Uterus (tissue), 4 donors: ENCODE measurements around the gene PCED1B. TPM values are rescaled to one million over a fixed set of nuclear protein-coding genes. Genes with fewer than 3 reads are reported as not detected.

Source experiments
- DNase-seq, 2 donors: peaks; one replicate each; pipeline ENCODE4 v3.0.0-alpha.2; 2019 to 2020
- H3K27ac ChIP-seq, 2 donors: fragments of 200-600 bp; sonication (generic); 1 replicate in 1 of 2; 2 replicates in 1 of 2; pipeline ENCODE4 v1.5.1; 2016 to 2018
- H3K27me3 ChIP-seq, 2 donors: fragments of 200-600 bp; sonication (generic); one replicate each; pipeline ENCODE4 v1.5.1; 2018 to 2019; ENCODE audit warnings: control low read depth in 1 of 2
- H3K36me3 ChIP-seq, 2 donors: fragments of 200-600 bp; sonication (generic); one replicate each; pipeline ENCODE4 v1.5.1; 2019; ENCODE audit warnings: control low read depth in 1 of 2
- H3K4me1 ChIP-seq, 2 donors: fragments of 200-600 bp; sonication (generic); one replicate each; pipeline ENCODE4 v1.5.1; 2018 to 2019; ENCODE audit warnings: control low read depth in 1 of 2
- H3K4me3 ChIP-seq, 2 donors: fragments of 200-600 bp; sonication (generic); 1 replicate in 1 of 2; 2 replicates in 1 of 2; pipeline ENCODE4 v1.5.1; 2018 to 2019; ENCODE audit warnings: mild to moderate bottlenecking in 1 of 2
- H3K9me3 ChIP-seq, 2 donors: fragments of 200-600 bp; sonication (generic); one replicate each; pipeline ENCODE4 v1.5.1; 2019; ENCODE audit warnings: control low read depth in 1 of 2
- CTCF ChIP-seq, 4 experiments: fragments of 200-600 bp in 2 of 4; fragments of 450-650 bp in 2 of 4; sonication (generic) in 2 of 4; IDR thresholded peaks; one replicate each; pipeline ENCODE4 v1.5.1; 2016 to 2019; ENCODE audit warnings: antibody characterized with exemption in 4 of 4, mild to moderate bottlenecking in 2 of 4, moderate library complexity in 1 of 4
- POLR2A ChIP-seq, 2 donors: fragments of 450-650 bp; IDR thresholded peaks; one replicate each; pipeline ENCODE4 v1.6.1; 2016; ENCODE audit warnings: antibody characterized with exemption in 2 of 2, mild to moderate bottlenecking in 1 of 2, moderate library complexity in 1 of 2
- intact Hi-C: fragments of 100-400 bp; cut with DNase I; formaldehyde crosslinking; loops from one replicate; pipeline ENCODE4 v1.15.1; 2023; ENCODE audit warnings: low total_unique reads
- total RNA-seq, 4 donors: library from RNA; depleted of rRNA in 3 of 4; stranded (reverse); fragments of >200 nt in 3 of 4; gene quantifications; one replicate each; pipeline versions ENCODE4 v1.1.0 to v1.2.4, GENCODE V29; 2014 to 2023
- donor health status: DM: yes; HTN: yes; CAD: no.

The PCED1B gene
- total RNA-seq, 4 donors from 2014 or later = 1.0 to 46.6 (median 13.0) TPM

GRCh38 chr12:47270782-47271664, 191.6 kb downstream of the PCED1B start:
- intact Hi-C loops = no loop called here
- Histone ChIP-seq H3K36me3 (no peaks in the 10 kb centered on the region), H3K27me3 (no peaks in the 10 kb centered on the region), H3K4me3 (no peak overlapping the region), H3K27ac (no peak overlapping the region), H3K4me1 (no peaks in the 10 kb centered on the region), H3K9me3 (no peaks in the 10 kb centered on the region)
- no peak for TF ChIP-seq POLR2A (IDR thresholded peaks at IDR 0.05)
- no peak for TF ChIP-seq CTCF (IDR thresholded peaks at IDR 0.05)
- no peak for DNase-seq

GRCh38 chr12:47271800-47272239, 192.4 kb downstream of the PCED1B start:
- intact Hi-C loops = no loop called here
- H3K9me3 ChIP-seq = no peaks in the 10 kb centered on the region
- no peak for TF ChIP-seq POLR2A (IDR thresholded peaks at IDR 0.05)
- TF ChIP-seq CTCF (IDR thresholded peaks at IDR 0.05) = no peak
- no peaks in the 10 kb centered on the region for H3K27me3 ChIP-seq
- peaks cover 0 to 2% of the 10 kb centered on the region in 2 donors for H3K4me1 ChIP-seq
- no peak for DNase-seq
- no peaks in the 10 kb centered on the region for H3K36me3 ChIP-seq
- no peak overlapping the region for H3K4me3 ChIP-seq
- H3K27ac ChIP-seq = no peak overlapping the region

GRCh38 chr12:47272412-47273190, 193.2 kb downstream of the PCED1B start:
- Histone ChIP-seq H3K27ac (no peak overlapping the region), H3K4me1 (peaks cover 0 to 4% of the 10 kb centered on the region in 2 donors), H3K4me3 (no peak overlapping the region), H3K36me3 (no peaks in the 10 kb centered on the region), H3K9me3 (no peaks in the 10 kb centered on the region), H3K27me3 (no peaks in the 10 kb centered on the region)
- TF ChIP-seq CTCF (IDR thresholded peaks at IDR 0.05) = no peak
- TF ChIP-seq POLR2A (IDR thresholded peaks at IDR 0.05) = no peak
- intact Hi-C loops = no loop called here
- DNase-seq = no peak

GRCh38 chr12:47273191-47273626, 193.8 kb downstream of the PCED1B start:
- Histone ChIP-seq H3K36me3 (no peaks in the 10 kb centered on the region), H3K9me3 (no peaks in the 10 kb centered on the region), H3K27me3 (no peaks in the 10 kb centered on the region), H3K27ac (no peak overlapping the region), H3K4me1 (peaks cover 0 to 4% of the 10 kb centered on the region in 2 donors), H3K4me3 (no peak overlapping the region)
- no peak for DNase-seq
- intact Hi-C loops = no loop called here
- TF ChIP-seq POLR2A (IDR thresholded peaks at IDR 0.05) (no peak), CTCF (IDR thresholded peaks at IDR 0.05) (no peak)

- no peak for TF ChIP-seq CTCF (IDR thresholded peaks at IDR 0.05)
- TF ChIP-seq POLR2A (IDR thresholded peaks at IDR 0.05) = no peak
- intact Hi-C loops = no loop called here
- Histone ChIP-seq H3K9me3 (no peaks in the 10 kb centered on the region), H3K27me3 (no peaks in the 10 kb centered on the region), H3K4me1 (peaks cover 0 to 4% of the 10 kb centered on the region in 2 donors), H3K36me3 (no peaks in the 10 kb centered on the region), H3K27ac (no peak overlapping the region), H3K4me3 (no peak overlapping the region)
- no peak for DNase-seq
Observed at GRCh38 chr12:47274760-47275159, 195.3 kb downstream of the PCED1B start.
